ENCODE measurements around the gene NTRK2.

GRCh38 chr9:84671586-84672521, 2.3 kb downstream of the NTRK2 start:
- TF ChIP-seq CTCF (IDR thresholded peaks at IDR 0.05; ENCODE audit: insufficient read depth, low read depth, low read length) (no peak), EZH2 (IDR thresholded peaks at IDR 0.05; ENCODE audit: insufficient read depth, low read length) (no peak)
